OCI-LY1 (cell line): ENCODE results near the gene PCNX2.

Experiments
- EZH2 ChIP-seq: fragments of 200-600 bp; sonication (generic), shearing (Covaris generic); IDR thresholded peaks from 2 replicates; pipeline ENCODE4 v1.8.0; 2017; ENCODE audit warnings: borderline replicate concordance, mixed run types, mild to moderate bottlenecking, antibody characterized with exemption, low read length, moderate library complexity, mixed read lengths
- TF ChIP-seq, protein P1 (sequence below): fragments of 200-600 bp; sonication (generic), shearing (Covaris generic); IDR thresholded peaks from 2 replicates; pipeline ENCODE4 v1.5.1; 2017; ENCODE audit warnings: mild to moderate bottlenecking, antibody characterized with exemption, low read length, moderate library complexity, mixed read lengths

DNA sequence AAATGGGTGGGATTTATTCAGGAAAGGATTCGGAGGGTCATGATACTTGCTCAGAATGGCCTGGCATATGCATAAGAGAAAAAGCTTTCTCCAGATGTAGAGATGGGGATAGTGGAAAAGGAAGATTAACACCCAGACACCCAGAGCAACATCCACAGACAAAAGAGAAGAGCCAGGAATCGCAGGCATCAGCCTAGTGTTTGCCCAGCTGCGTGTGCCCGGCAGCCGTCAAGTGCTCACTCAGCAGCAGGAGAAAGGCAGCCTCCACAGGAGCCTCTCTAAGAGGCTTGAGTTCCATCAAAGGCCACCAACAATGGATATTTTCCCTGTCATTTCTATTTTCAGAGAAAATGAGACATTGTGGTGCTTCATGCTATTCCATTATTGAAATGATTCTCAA lies 290.4 kb downstream of the PCNX2 start:
- TF ChIP-seq, protein P1, sequence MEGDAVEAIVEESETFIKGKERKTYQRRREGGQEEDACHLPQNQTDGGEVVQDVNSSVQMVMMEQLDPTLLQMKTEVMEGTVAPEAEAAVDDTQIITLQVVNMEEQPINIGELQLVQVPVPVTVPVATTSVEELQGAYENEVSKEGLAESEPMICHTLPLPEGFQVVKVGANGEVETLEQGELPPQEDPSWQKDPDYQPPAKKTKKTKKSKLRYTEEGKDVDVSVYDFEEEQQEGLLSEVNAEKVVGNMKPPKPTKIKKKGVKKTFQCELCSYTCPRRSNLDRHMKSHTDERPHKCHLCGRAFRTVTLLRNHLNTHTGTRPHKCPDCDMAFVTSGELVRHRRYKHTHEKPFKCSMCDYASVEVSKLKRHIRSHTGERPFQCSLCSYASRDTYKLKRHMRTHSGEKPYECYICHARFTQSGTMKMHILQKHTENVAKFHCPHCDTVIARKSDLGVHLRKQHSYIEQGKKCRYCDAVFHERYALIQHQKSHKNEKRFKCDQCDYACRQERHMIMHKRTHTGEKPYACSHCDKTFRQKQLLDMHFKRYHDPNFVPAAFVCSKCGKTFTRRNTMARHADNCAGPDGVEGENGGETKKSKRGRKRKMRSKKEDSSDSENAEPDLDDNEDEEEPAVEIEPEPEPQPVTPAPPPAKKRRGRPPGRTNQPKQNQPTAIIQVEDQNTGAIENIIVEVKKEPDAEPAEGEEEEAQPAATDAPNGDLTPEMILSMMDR = no peak
- no peak for TF ChIP-seq EZH2
